Renal pelvis (tissue), 4 donors: ENCODE data around the gene CCDC85C. TPM values are rescaled to one million over a fixed set of nuclear protein-coding genes. Genes with fewer than 3 reads are reported as not detected.

Source experiments
- DNase-seq: peaks from one replicate; pipeline ENCODE4 v3.0.0-alpha.2; 2013
- polyA plus RNA-seq, 3 donors: library from polyadenylated mRNA; unstranded; fragments of 120-200 nt; gene quantifications; one replicate each; pipeline ENCODE4 v1.2.1, GENCODE V29; 2013; ENCODE audit not compliant: insufficient read length in 3 of 3

Gene CCDC85C
- polyA plus RNA-seq, 3 donors = 28.9 to 36.7 (median 34.5) TPM

GRCh38 chr14:99452968-99453367, 151.0 kb downstream of the CCDC85C start:
- no peak for DNase-seq

DNA sequence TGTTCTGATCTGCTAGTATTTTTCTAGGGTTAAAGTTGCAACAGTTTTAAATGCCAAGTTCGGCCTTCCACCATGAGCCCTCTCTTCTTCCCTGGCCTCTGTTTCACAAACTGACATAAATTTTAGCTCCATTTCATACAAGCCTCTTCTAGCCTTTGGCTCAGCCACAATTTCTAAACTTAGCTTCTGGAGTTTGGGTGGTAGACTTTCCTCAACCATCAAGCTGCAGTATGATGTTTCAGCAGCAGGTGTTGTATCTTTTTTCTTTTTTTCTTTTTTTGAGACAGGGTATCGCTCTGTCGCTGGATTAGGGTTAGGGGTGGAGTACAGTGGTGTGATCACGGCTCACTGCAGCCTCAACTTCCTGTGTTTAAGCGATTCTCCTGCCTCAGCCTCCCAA, 152.8 kb downstream of the CCDC85C start:
- no peak for DNase-seq

GRCh38 chr14:99450266-99450665, 153.7 kb downstream of the CCDC85C start:
- no peak for DNase-seq

Other genes starting within 250 kb of the CCDC85C start
- gene SETD3, start 123.3 kb downstream of the CCDC85C start, polyA plus RNA-seq = 10 to 100 TPM; 57.4 to 67.0 (median 61.4) TPM
- 10 to 100 TPM; 44.4 to 45.1 (median 45.0) TPM for gene CCNK, start 122.8 kb downstream of the CCDC85C start, polyA plus RNA-seq
- gene HHIPL1, start 40.9 kb upstream of the CCDC85C start, polyA plus RNA-seq = 1 to 10 TPM; 1.6 to 2.1 (median 1.8) TPM
- 1 to 10 TPM; 1.7 to 5.2 (median 4.1) TPM for gene CYP46A1, start 80.1 kb upstream of the CCDC85C start, polyA plus RNA-seq
- 10 to 100 TPM; 32.4 to 40.3 (median 33.6) TPM for gene EML1, start 189.2 kb upstream of the CCDC85C start, polyA plus RNA-seq